SK-N-SH (cell line): ENCODE results near the gene TCHHL1. TPM values are rescaled to one million over a fixed set of nuclear protein-coding genes. Genes with fewer than 3 reads are reported as not detected.

Experiments used
- CTCF ChIA-PET: fragments of 300-600, 350-600 bp; formaldehyde crosslinking; extraction: SDS; loops from one replicate; lab custom pipeline; 2021; lab: Yijun Ruan, JAX
- POLR2A ChIA-PET: fragments of 350-600 bp; sonication (Branson Sonifier 250); formaldehyde crosslinking; extraction: SDS; loops from one replicate; lab custom pipeline; 2020; ENCODE audit warnings: antibody characterized with exemption, inconsistent platforms; lab: Yijun Ruan, JAX
- DNase-seq: peaks from one replicate; pipeline ENCODE4 v3.0.0; 2012
- H2AFZ ChIP-seq: fragments of 200-600 bp; sonication (generic); 2 replicates; pipeline ENCODE4 v1.8.1; 2016; ENCODE audit warnings: antibody characterized with exemption, mild to moderate bottlenecking, low read depth
- H3F3A ChIP-seq: fragments of 200-600 bp; sonication (generic); replicated peaks from 2 replicates; pipeline ENCODE3; 2016; ENCODE audit warnings: antibody characterized with exemption, mild to moderate bottlenecking; ENCODE audit not compliant: insufficient read depth
- H3K27ac ChIP-seq, 2 experiments: fragments of 200-500 bp in 1 of 2; fragments of 200-600 bp in 1 of 2; sonication (Bioruptor generic) in 1 of 2; sonication (generic), shearing (Covaris generic) in 1 of 2; 2 replicates each; pipeline versions ENCODE4 v1.5.1 to v1.6.1; 2014 to 2016; ENCODE audit warnings: low read depth in 2 of 2, inconsistent platforms in 1 of 2, low read length in 1 of 2, mild to moderate bottlenecking in 1 of 2, mixed read lengths in 1 of 2
- H3K27me3 ChIP-seq: fragments of 200-600 bp; sonication (generic), shearing (Covaris generic); 2 replicates; pipeline ENCODE4 v1.6.1; 2016; ENCODE audit warnings: mixed run types; ENCODE audit not compliant: insufficient read depth
- H3K36me3 ChIP-seq, 2 experiments: fragments of 200-500 bp in 1 of 2; fragments of 200-600 bp in 1 of 2; sonication (Bioruptor generic) in 1 of 2; sonication (generic) in 1 of 2; replicated peaks in 1 of 2; 2 replicates each; pipeline versions ENCODE3 to v1.5.1; 2014 to 2016; ENCODE audit warnings: low read length in 1 of 2, mild to moderate bottlenecking in 1 of 2; ENCODE audit not compliant: insufficient read depth in 2 of 2, control insufficient read depth in 1 of 2
- H3K4me1 ChIP-seq, 2 experiments: fragments of 200-500 bp in 1 of 2; fragments of 200-600 bp in 1 of 2; sonication (Bioruptor generic) in 1 of 2; sonication (generic), shearing (Covaris generic) in 1 of 2; 2 replicates each; pipeline versions ENCODE4 v1.5.1 to v1.6.1; 2014 to 2016; ENCODE audit warnings: low read depth in 1 of 2, low read length in 1 of 2, mixed run types in 1 of 2; ENCODE audit not compliant: insufficient read depth in 2 of 2, control insufficient read depth in 1 of 2
- H3K4me2 ChIP-seq: fragments of 200-600 bp; sonication (generic), shearing (Covaris generic); 2 replicates; pipeline ENCODE4 v1.6.1; 2017; ENCODE audit warnings: mixed run types
- H3K4me3 ChIP-seq, 2 experiments: fragments of 200-500 bp in 1 of 2; fragments of 200-600 bp in 1 of 2; sonication (Bioruptor generic) in 1 of 2; sonication (generic), shearing (Covaris generic) in 1 of 2; 2 replicates each; pipeline versions ENCODE4 v1.5.1 to v1.8.1; 2014 to 2016; ENCODE audit warnings: low read depth in 2 of 2, inconsistent platforms in 1 of 2, low read length in 1 of 2, mild to moderate bottlenecking in 1 of 2, mixed read lengths in 1 of 2, moderate library complexity in 1 of 2
- H3K79me2 ChIP-seq: fragments of 200-600 bp; sonication (generic); 2 replicates; pipeline ENCODE4 v1.8.1; 2017; ENCODE audit warnings: mild to moderate bottlenecking; ENCODE audit not compliant: insufficient read depth
- H3K9ac ChIP-seq: fragments of 200-600 bp; sonication (generic); 2 replicates; pipeline ENCODE4 v1.6.1; 2017; ENCODE audit warnings: mixed run types
- H3K9me2 ChIP-seq: fragments of 200-600 bp; sonication (generic); 2 replicates; pipeline ENCODE4 v1.6.1; 2017; ENCODE audit warnings: mixed run types
- H3K9me3 ChIP-seq: fragments of 200-600 bp; sonication (generic); 2 replicates; pipeline ENCODE4 v1.6.1; 2017; ENCODE audit warnings: mixed run types, mild to moderate bottlenecking, moderate library complexity
- H4K20me1 ChIP-seq: fragments of 200-600 bp; sonication (generic); 2 replicates; pipeline ENCODE4 v1.6.1; 2017; ENCODE audit warnings: mild to moderate bottlenecking, mixed run types; ENCODE audit not compliant: insufficient read depth
- EP300 ChIP-seq, 2 experiments: IDR thresholded peaks; 2 replicates each; pipeline versions ENCODE4 v1.4.0 to v1.6.1; 2012; ENCODE audit warnings: borderline replicate concordance in 1 of 2, low read depth in 1 of 2, low read length in 1 of 2
- FOXJ3 ChIP-seq: sonication (generic); formaldehyde crosslinking; IDR thresholded peaks from 2 replicates; pipeline ENCODE4 v1.5.1; 2020; ENCODE audit warnings: mild to moderate bottlenecking, missing genetic modification reagents
- GABPA ChIP-seq: IDR thresholded peaks from 2 replicates; pipeline ENCODE4 v1.4.0; 2012; ENCODE audit warnings: low read depth, mild to moderate bottlenecking
- GATA2 ChIP-seq: sonication (generic); formaldehyde crosslinking; IDR thresholded peaks from 2 replicates; pipeline ENCODE4 v1.5.0; 2020; ENCODE audit warnings: mild to moderate bottlenecking, missing genetic modification reagents
- MEF2A ChIP-seq: IDR thresholded peaks from 2 replicates; pipeline ENCODE4 v1.4.0; 2012; ENCODE audit warnings: low read depth, borderline replicate concordance
- NFIC ChIP-seq: IDR thresholded peaks from 2 replicates; pipeline ENCODE4 v1.4.0; 2012; ENCODE audit warnings: borderline replicate concordance
- POLR2AphosphoS5 ChIP-seq: IDR thresholded peaks from 2 replicates; pipeline ENCODE4 v1.6.1; 2012; ENCODE audit warnings: low read depth, low read length
- RAD21 ChIP-seq: IDR thresholded peaks from 2 replicates; pipeline ENCODE4 v1.6.1; 2012; ENCODE audit warnings: mild to moderate bottlenecking, low read length
- SIN3A ChIP-seq: IDR thresholded peaks from 2 replicates; pipeline ENCODE4 v1.6.1; 2012; ENCODE audit warnings: low read depth, mild to moderate bottlenecking, low read length, moderate library complexity, borderline replicate concordance
- TAF1 ChIP-seq: IDR thresholded peaks from 2 replicates; pipeline ENCODE4 v1.6.1; 2012; ENCODE audit warnings: low read depth, mild to moderate bottlenecking, low read length, moderate library complexity, borderline replicate concordance
- TCF12 ChIP-seq: IDR thresholded peaks from 2 replicates; pipeline ENCODE4 v1.4.0; 2012
- TEAD4 ChIP-seq: IDR thresholded peaks from 2 replicates; pipeline ENCODE4 v1.4.0; 2012; ENCODE audit warnings: mild to moderate bottlenecking, borderline replicate concordance; ENCODE audit not compliant: insufficient read depth
- polyA plus RNA-seq, 3 experiments: library from polyadenylated mRNA; depleted of rRNA; stranded (reverse); fragments of >200 nt; gene quantifications; 2 replicates each; pipeline ENCODE4 v1.2.3, GENCODE V29; 2012
- TF ChIP-seq, protein P1 (sequence below): IDR thresholded peaks from 2 replicates; pipeline ENCODE4 v1.4.0; 2012; ENCODE audit warnings: low read depth
- TF ChIP-seq, protein P2 (sequence below): fragments of 150-350 bp; IDR thresholded peaks from 2 replicates; pipeline ENCODE4 v1.6.1; 2016; ENCODE audit warnings: mild to moderate bottlenecking, low read depth, low read length
- TF ChIP-seq, protein P3 (sequence below): IDR thresholded peaks from 2 replicates; pipeline ENCODE4; 2012
- TF ChIP-seq, protein P4 (sequence below): IDR thresholded peaks from 2 replicates; pipeline ENCODE4 v1.4.0; 2012; ENCODE audit warnings: low read depth, borderline replicate concordance
- TF ChIP-seq, protein P5 (sequence below): fragments of 200-600 bp; sonication (generic); IDR thresholded peaks from 2 replicates; pipeline ENCODE4 v1.6.1; 2017; ENCODE audit warnings: antibody characterized with exemption, mild to moderate bottlenecking, moderate library complexity

The TCHHL1 gene
- polyA plus RNA-seq, 1 of the 3 experiments (the other 2 are of a cell fraction): not detected

DNA sequence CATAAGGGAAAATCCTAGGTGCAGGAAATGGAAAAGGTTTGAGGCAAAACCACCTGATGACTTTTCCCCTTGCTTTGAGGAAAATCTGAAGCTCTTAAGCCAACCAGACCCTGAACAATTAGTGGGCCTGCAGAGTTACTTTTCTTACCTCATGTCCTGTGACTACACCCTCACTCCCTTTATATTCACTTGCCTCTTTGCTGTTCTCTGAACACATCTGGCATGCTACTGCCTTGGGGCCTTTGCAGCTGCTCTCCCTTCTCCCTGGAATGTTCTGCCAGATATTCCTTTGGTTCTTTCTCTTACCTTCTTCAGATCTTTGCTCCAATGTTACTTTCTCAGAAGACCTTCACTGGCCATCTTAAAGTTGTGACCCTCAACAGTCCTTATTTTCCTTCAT, 48.4 kb upstream of the TCHHL1 start:
- Histone ChIP-seq H3K4me2 (no peak overlapping the region), H3K4me3 (no peak overlapping the region), H3F3A (no peaks in the 10 kb centered on the region), H3K9ac (no peak overlapping the region), H3K4me1 (no peaks in the 10 kb centered on the region), H3K27me3 (no peaks in the 10 kb centered on the region), H3K9me3 (no peaks in the 10 kb centered on the region), H3K27ac (no peak overlapping the region), H3K36me3 (no peaks in the 10 kb centered on the region), H2AFZ (no peak overlapping the region), H3K79me2 (no peaks in the 10 kb centered on the region), H4K20me1 (no peaks in the 10 kb centered on the region), H3K9me2 (no peaks in the 10 kb centered on the region)
- ChIA-PET CTCF (interaction anchor here (1.6 kb wide), 1 partner anchor 10 kb away, joined by 3 read pairs; no protein-coding TSS in a partner anchor), POLR2A (no interaction called here)
- TF ChIP-seq TAF1: no peak
- no peak for TF ChIP-seq EP300 (IDR thresholded peaks at IDR 0.05; ENCODE audit: borderline replicate concordance in 1 of 2, low read depth in 1 of 2, low read length in 1 of 2)
- TF ChIP-seq, protein P1, sequence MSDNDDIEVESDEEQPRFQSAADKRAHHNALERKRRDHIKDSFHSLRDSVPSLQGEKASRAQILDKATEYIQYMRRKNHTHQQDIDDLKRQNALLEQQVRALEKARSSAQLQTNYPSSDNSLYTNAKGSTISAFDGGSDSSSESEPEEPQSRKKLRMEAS: no peak
- no peak for TF ChIP-seq FOXJ3 (CRISPR knock-in tag)
- DNase-seq: no peak

DNA sequence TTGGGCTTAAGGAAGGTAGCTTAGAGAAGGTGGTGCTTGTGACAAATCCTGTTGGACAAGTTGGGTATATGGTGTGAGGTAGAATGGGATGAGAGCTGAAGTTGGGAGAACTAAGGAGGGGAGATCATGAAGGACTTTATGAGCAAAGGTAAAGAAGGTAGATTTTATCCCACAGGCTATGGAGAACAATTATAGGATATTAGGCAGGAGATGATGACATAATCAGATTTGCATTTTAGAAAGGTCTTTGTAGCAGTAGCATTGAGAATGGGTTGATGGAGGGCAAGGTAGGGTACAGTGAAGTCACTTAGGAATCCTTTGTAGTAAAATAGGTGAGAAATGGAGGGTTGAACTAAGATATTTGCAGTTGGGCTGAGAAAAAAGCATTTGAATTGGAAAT, 41.3 kb upstream of the TCHHL1 start:
- no peak overlapping the region for H3K4me3 ChIP-seq
- H4K20me1 ChIP-seq: no peaks in the 10 kb centered on the region
- H3K9ac ChIP-seq: no peak overlapping the region
- POLR2A ChIA-PET: no interaction called here
- no peak overlapping the region for H3K4me2 ChIP-seq
- H3K27me3 ChIP-seq: no peaks in the 10 kb centered on the region; the same call in 1 of the 2 replicates
- H2AFZ ChIP-seq: no peak overlapping the region
- no peaks in the 10 kb centered on the region for H3K4me1 ChIP-seq
- DNase-seq: no peak
- H3K27ac ChIP-seq: no peak overlapping the region
- CTCF ChIA-PET: no interaction called here
- H3K9me2 ChIP-seq: no peaks in the 10 kb centered on the region
- no peak for TF ChIP-seq TAF1
- no peak for TF ChIP-seq NFIC
- no peak for TF ChIP-seq TEAD4
- no peak for TF ChIP-seq MEF2A
- TF ChIP-seq POLR2AphosphoS5: no peak
- TF ChIP-seq, protein P1: no peak
- no peak for TF ChIP-seq GABPA
- TF ChIP-seq, protein P2, sequence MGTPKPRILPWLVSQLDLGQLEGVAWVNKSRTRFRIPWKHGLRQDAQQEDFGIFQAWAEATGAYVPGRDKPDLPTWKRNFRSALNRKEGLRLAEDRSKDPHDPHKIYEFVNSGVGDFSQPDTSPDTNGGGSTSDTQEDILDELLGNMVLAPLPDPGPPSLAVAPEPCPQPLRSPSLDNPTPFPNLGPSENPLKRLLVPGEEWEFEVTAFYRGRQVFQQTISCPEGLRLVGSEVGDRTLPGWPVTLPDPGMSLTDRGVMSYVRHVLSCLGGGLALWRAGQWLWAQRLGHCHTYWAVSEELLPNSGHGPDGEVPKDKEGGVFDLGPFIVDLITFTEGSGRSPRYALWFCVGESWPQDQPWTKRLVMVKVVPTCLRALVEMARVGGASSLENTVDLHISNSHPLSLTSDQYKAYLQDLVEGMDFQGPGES: no peak
- TF ChIP-seq, protein P3, sequence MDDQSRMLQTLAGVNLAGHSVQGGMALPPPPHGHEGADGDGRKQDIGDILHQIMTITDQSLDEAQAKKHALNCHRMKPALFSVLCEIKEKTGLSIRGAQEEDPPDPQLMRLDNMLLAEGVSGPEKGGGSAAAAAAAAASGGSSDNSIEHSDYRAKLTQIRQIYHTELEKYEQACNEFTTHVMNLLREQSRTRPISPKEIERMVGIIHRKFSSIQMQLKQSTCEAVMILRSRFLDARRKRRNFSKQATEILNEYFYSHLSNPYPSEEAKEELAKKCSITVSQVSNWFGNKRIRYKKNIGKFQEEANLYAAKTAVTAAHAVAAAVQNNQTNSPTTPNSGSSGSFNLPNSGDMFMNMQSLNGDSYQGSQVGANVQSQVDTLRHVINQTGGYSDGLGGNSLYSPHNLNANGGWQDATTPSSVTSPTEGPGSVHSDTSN: no peak
- TF ChIP-seq SIN3A: no peak
- TF ChIP-seq TCF12: no peak
- TF ChIP-seq EP300 (IDR thresholded peaks at IDR 0.05; ENCODE audit: borderline replicate concordance in 1 of 2, low read depth in 1 of 2, low read length in 1 of 2): no peak
- no peak for TF ChIP-seq GATA2 (CRISPR knock-in tag)
- TF ChIP-seq RAD21: no peak
- TF ChIP-seq, protein P4, sequence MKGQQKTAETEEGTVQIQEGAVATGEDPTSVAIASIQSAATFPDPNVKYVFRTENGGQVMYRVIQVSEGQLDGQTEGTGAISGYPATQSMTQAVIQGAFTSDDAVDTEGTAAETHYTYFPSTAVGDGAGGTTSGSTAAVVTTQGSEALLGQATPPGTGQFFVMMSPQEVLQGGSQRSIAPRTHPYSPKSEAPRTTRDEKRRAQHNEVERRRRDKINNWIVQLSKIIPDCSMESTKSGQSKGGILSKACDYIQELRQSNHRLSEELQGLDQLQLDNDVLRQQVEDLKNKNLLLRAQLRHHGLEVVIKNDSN: no peak
- TF ChIP-seq, protein P5, sequence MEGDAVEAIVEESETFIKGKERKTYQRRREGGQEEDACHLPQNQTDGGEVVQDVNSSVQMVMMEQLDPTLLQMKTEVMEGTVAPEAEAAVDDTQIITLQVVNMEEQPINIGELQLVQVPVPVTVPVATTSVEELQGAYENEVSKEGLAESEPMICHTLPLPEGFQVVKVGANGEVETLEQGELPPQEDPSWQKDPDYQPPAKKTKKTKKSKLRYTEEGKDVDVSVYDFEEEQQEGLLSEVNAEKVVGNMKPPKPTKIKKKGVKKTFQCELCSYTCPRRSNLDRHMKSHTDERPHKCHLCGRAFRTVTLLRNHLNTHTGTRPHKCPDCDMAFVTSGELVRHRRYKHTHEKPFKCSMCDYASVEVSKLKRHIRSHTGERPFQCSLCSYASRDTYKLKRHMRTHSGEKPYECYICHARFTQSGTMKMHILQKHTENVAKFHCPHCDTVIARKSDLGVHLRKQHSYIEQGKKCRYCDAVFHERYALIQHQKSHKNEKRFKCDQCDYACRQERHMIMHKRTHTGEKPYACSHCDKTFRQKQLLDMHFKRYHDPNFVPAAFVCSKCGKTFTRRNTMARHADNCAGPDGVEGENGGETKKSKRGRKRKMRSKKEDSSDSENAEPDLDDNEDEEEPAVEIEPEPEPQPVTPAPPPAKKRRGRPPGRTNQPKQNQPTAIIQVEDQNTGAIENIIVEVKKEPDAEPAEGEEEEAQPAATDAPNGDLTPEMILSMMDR: no peak
- no peaks in the 10 kb centered on the region for H3K79me2 ChIP-seq
- no peaks in the 10 kb centered on the region for H3K9me3 ChIP-seq
- no peaks in the 10 kb centered on the region for H3F3A ChIP-seq
- H3K36me3 ChIP-seq: no peaks in the 10 kb centered on the region
